Fibroblast of lung (primary cell): ENCODE data around the gene MICAL1.

Experiments used
- CTCF ChIP-seq, 2 donors: IDR thresholded peaks in 1 of 2; conservative IDR thresholded peaks in 1 of 2; 1 replicate in 1 of 2; 2 replicates in 1 of 2; pipeline ENCODE4 v1.5.1; 2011 to 2012; ENCODE audit warnings: low read length in 2 of 2, control low read depth in 1 of 2, inconsistent platforms in 1 of 2, low read depth in 1 of 2, mild to moderate bottlenecking in 1 of 2
- EZH2 ChIP-seq: IDR thresholded peaks from 2 replicates; pipeline ENCODE4 v1.5.1; 2012; ENCODE audit warnings: low read length, control low read depth, mild to moderate bottlenecking; ENCODE audit errors: missing control alignments

- no peak for TF ChIP-seq CTCF (conservative IDR thresholded peaks at IDR 0.05 in 1 of 2, IDR thresholded peaks at IDR 0.05 in 1 of 2; ENCODE audit: low read depth in 1 of 2, low read length in 2 of 2)
- no peak for TF ChIP-seq EZH2
These were observed 30.5 kb upstream of the MICAL1 start for GRCh38 chr6:109486068-109486467.
